Activated CD4-positive, alpha-beta T cell treated with anti-CD3 and anti-CD28 coated beads, Interleukin-2, amount 50 U/mL, for 1 hour (primary cell): ENCODE data around the gene SLC25A45.
A peak's percentile ranks its signal among the peaks of the same experiment; 100 is the strongest.

ENCODE experiments used
- DNase-seq: peaks from one replicate; pipeline ENCODE4 v3.0.0-alpha.2; 2020

SLC25A45 gene

DNA sequence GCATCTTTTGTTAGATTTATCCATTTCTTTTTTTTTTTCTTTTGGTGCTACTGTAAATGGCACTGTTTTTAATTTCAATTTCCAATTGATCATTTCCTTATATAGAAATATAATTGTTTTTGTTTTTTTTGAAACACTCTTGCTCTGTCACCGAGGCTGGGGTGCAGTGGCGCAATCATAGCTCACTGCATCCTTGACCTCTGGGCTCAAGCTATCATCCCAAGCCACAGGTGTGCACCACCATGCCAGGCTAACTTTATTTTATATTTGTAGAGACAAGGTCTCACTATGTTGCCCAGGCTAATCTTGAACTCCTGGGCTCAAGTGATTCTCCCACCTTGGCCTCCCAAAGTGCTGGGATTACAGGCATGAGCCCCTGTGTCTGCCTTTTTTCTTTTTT is 20.3 kb upstream of the SLC25A45 start:
- DNase-seq = no peak

GRCh38 chr11:65401803-65402248 is 19.4 kb upstream of the SLC25A45 start:
- DNase-seq = no peak

GRCh38 chr11:65401073-65401802 is 18.8 kb upstream of the SLC25A45 start:
- DNase-seq = no peak

DNA sequence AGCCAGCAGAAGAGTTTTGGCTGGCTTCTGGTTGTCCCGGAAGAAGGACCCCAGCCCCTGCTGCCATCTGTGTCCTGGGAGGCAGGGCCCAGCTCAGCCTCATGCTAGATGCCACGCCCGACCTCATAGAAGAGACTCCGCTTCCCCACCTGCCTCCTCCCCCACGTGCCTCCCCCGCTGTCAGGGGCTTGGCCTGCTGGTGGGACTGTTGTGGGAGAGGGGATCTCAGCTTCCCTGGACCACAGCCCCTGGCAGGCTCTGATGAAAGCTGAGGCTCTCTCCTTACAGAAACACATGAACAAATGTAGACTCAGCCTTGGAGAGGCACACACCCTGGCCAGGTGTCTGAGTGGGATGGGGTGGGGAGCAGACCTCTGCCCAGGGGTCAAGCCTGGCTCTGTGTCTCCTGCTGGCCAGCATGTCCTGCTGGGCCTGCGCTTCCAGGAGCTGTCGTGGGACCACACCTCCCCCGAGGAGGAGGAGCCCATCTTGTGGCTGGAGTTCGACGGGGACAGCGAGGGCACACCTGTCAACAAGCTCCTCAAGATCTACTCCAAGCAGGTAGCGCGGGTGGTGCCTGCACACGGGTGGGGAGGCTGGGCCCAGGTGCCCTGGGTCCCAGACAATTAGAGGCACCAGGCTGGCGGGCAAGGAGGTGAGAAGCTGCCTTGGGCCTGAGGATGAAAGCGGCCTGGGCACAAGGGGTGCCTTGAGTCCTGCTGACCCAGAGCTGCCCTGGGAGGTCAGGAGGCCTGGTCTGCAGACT is 18.0 kb upstream of the SLC25A45 start:
- no peak for DNase-seq

DNA sequence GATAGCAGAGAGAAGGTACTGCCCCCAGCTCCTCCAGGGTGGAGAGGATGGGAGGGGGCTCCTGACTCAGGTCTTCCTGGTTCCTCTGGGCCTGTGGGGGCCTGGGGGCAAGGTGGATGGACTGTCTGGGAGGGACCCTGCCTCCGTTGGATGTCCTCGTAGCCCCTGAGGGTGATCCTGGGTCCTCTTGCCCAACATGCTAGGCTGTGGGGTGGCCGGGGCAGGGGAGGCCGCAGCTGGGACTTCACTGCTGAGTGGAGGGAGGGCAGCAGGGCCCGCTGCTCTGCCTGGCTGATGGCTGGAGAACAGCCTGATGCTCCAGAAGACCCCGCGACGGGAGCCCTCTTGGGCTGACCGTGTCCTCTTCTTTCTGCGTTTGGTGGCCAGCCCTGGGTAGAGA is 17.4 kb upstream of the SLC25A45 start:
- DNase-seq = no peak

DNA sequence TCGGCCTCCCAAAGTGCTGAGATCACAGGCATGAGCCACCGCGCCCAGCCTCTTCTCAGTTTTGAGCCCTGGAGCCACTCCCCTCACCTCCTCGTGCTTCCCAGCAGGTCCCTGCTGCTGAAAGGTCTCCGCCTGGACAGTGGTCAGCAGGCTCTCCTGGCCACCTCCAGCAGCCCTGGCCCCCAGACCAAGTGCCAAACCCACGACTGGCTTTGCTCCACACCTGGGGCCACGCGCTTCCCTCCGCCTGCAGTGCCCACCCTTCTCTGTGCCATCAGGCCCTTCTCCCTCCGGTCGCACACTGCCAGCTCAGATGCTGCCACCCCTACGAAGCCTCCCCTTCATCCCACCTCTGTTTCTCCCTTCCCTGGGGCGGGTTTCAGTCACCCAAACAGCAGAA is 16.8 kb upstream of the SLC25A45 start:
- DNase-seq = no peak

DNA sequence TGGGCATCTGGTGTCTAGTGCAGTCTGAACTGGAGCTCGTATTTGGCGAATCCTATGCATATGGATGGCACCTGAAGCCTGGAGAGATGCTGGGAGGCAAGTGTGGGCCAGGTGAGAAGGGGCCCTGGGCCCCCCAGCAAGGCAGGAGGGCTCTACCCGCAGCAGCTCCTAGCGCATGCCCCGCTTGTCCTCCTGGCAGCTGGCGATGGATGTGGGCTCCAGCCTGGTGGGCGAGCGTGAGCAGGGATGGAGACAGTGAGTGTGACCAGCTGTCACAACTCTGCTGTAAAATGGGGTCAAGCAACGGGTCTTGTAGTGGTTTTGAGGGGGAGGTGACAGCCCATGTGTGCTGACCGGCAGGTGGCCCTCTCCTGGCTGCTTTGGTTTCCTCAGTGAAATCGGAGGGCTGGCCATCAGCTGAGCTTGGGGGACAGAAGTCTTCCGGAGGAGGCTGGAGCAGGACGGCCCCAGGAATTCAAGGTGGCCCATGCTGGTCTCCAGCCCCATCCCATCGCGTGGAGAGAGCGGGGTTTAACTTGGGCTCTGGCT is 16.0 kb upstream of the SLC25A45 start:
- DNase-seq = no peak

GRCh38 chr11:65396769-65397745 is 14.6 kb upstream of the SLC25A45 start:
- no peak for DNase-seq

- DNase-seq = no peak
Observed at GRCh38 chr11:65395961-65396530, 13.6 kb upstream of the SLC25A45 start.

DNA sequence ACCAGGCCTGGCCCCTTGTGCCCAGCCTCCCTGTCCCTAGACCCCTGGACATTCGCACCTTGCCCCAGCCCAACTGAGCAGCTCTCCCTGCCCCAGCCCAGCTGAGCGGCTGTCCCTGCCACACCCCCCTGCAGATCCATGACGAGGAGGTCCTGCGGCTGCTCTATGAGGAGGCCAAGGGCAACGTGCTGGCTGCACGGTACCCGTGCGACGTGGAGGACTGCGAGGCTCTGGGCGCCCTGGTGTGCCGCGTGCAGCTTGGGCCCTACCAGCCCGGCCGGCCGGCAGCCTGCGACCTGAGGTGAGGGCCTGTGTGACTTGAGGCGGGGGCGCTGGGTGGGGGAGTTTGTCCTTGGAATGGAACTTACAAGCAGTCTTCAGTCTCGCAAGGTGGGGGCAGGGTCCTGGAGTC is 11.7 kb upstream of the SLC25A45 start:
- no peak for DNase-seq

GRCh38 chr11:65393513-65394079 is 11.2 kb upstream of the SLC25A45 start:
- no peak for DNase-seq

GRCh38 chr11:65392899-65393298 is 10.5 kb upstream of the SLC25A45 start:
- DNase-seq = no peak

- no peak for DNase-seq
Observed at GRCh38 chr11:65392186-65392829, 9.9 kb upstream of the SLC25A45 start.

DNA sequence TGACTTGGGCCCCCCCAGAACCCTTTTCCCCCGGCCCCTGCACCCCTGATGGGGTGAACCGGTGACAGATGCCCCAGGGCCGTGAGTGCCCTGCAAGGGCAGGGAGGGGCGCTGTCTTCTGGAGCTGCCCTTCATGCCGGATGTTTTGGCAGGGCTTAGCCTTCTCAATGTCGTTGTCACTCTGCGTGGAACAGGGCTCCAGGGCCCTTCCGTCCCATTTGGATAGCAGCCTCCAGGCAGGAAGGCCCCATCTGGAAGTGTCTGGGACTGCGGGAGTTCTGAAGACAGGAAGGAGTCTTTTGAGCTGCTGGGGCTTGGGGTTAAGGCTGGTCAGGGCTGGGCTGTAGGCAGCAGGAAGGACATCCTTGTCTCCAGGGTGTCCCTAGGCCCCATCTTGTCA is 8.6 kb upstream of the SLC25A45 start:
- no peak for DNase-seq

GRCh38 chr11:65390099-65390941 is 7.9 kb upstream of the SLC25A45 start:
- DNase-seq = no peak

- DNase-seq = no peak
Observed at GRCh38 chr11:65389294-65389980, 7.0 kb upstream of the SLC25A45 start.

- no peak for DNase-seq
Observed at GRCh38 chr11:65388731-65389130, 6.3 kb upstream of the SLC25A45 start.

- DNase-seq = peak; percentile 89
Observed at GRCh38 chr11:65386307-65387140, 4.1 kb upstream of the SLC25A45 start, which contains the start of gene FRMD8. FRMD8 (plus strand) TSS chr11:65386637; CDS start chr11:65387037, 400 bp downstream.
